GM10248 (cell line): ENCODE measurements around the gene KCND3.

Experiments
- CTCF ChIA-PET: fragments of 300-600 bp; sonication (Branson Sonifier 250); formaldehyde crosslinking; extraction: SDS; loops from one replicate; lab custom pipeline; 2021; ENCODE audit warnings: antibody characterized with exemption; lab: Yijun Ruan, JAX
- POLR2A ChIA-PET: fragments of 350-650 bp; sonication (Branson Sonifier 250); formaldehyde crosslinking; extraction: SDS; loops from one replicate; lab custom pipeline; 2020; ENCODE audit warnings: antibody characterized with exemption; lab: Yijun Ruan, JAX
- DNase-seq: peaks from one replicate; pipeline ENCODE4 v3.0.0; 2012; ENCODE audit errors: extremely low spot score
- TF ChIP-seq, protein P1 (sequence below): IDR thresholded peaks from 2 replicates; pipeline ENCODE4 v1.5.1; 2012; ENCODE audit warnings: mild to moderate bottlenecking, low read depth; ENCODE audit errors: extremely low read depth, missing control alignments, control extremely low read depth

The KCND3 gene

DNA sequence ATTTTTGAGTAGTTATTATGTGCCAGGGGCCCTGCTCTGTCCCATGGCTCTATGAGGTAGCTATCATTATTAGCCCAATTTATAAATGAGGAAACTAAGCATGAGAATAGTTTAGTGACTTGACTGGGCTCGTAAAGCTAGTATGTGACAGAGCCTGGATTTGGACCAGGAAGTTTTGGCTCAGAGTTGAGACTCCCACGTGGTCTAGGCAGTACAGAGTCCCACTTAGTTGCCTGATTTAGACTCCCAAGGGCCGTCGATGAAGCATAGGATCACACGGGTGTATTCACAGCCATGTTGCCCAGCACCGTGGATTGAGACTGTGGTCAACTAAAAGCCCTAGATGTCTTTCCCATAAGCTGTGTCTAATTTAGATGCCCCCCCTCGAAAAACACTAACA lies 152.1 kb downstream of the KCND3 start:
- TF ChIP-seq, protein P1, sequence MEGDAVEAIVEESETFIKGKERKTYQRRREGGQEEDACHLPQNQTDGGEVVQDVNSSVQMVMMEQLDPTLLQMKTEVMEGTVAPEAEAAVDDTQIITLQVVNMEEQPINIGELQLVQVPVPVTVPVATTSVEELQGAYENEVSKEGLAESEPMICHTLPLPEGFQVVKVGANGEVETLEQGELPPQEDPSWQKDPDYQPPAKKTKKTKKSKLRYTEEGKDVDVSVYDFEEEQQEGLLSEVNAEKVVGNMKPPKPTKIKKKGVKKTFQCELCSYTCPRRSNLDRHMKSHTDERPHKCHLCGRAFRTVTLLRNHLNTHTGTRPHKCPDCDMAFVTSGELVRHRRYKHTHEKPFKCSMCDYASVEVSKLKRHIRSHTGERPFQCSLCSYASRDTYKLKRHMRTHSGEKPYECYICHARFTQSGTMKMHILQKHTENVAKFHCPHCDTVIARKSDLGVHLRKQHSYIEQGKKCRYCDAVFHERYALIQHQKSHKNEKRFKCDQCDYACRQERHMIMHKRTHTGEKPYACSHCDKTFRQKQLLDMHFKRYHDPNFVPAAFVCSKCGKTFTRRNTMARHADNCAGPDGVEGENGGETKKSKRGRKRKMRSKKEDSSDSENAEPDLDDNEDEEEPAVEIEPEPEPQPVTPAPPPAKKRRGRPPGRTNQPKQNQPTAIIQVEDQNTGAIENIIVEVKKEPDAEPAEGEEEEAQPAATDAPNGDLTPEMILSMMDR = no peak
- ChIA-PET POLR2A (no interaction called here), CTCF (interaction anchor here (1.7 kb wide), 1 partner anchor 10 kb away, joined by 4 read pairs; no protein-coding TSS in a partner anchor)
- no peak for DNase-seq

DNA sequence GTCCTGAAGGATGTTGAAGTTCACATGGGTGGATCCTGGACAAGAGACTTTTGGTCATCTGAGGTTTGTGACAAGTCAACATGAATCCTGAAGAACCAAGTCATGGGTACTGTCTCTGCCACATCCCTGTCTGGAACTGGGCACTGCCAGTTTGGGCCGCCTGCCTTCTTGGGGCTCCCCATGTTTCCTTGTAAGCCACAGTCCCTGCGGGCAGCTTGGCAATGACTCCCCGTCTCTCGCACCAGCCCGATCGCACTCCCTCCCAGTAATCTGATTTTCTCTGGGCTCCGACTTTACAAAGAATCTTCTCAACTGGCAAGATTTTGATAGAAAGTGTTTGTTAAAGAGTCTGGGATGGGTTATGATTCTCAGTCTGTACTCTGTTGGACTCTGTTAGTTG lies 153.4 kb downstream of the KCND3 start:
- TF ChIP-seq, protein P1 = no peak
- no peak for DNase-seq
- ChIA-PET POLR2A (no interaction called here), CTCF (no interaction called here)

DNA sequence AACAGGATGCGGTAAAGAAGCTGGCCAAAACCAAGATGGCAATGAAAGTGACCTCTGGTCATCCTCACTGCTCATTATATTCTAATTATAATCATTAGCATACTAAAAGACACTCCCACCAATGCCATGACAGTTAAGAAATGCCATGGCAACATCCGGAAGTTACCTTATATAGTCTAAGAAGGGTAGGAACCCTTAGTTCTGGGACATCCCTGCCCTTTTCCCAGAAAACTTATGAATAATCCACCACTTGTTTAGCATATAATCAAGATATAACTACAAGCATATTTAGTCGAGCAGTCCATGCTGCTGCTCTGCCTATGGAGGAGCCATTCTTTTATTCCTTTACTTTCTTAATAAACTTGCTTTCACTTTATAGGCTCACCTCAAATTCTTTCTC lies 154.0 kb downstream of the KCND3 start:
- TF ChIP-seq, protein P1 = no peak
- DNase-seq = no peak
- ChIA-PET CTCF (interaction anchor here (1.4 kb wide), 1 partner anchor 25 kb away, joined by 3 read pairs; no protein-coding TSS in a partner anchor), POLR2A (no interaction called here)

DNA sequence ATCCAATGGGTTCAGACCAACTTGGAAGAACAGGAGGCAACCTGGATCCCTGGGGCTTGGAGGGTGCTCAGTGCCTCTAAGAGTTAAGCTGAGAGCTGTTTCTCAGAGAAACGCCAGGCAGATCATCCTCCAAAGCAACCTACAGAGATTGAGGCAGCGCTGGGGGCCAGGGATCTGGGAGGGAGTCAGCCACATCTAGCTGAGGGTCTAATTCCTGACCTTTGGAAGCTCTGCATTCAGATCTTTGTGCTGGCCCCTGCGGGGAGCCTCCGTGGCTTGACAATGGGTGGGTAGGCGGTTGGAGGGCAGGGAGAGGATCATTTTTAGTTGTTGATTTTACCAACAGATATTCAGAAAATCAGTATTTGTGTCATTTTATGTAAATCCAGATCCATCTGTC lies 154.5 kb downstream of the KCND3 start:
- ChIA-PET CTCF (interaction anchor here (1.3 to 1.4 kb wide), 2 partner anchors 22 to 26 kb away, joined by 3 read pairs; no protein-coding TSS in a partner anchor), POLR2A (no interaction called here)
- TF ChIP-seq, protein P1 = no peak
- no peak for DNase-seq

DNA sequence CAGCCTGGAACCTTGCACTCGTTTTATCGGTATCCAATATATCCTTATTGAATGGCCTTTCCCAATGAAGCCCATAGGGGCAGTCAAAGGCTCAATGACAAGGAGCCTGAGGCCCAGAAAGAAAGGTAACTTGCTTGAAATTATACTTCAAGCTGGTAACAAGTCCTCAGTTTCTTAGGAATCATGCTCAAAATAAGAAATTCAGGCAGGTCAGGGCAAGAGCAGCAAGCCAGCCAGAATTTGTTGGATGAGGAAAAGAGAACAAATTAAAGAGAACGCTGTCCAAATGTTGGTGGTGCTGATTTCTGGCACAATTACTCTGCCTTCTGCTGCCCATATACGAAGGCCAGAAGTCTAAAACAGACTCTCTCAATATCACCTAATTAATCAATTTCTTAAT lies 156.1 kb downstream of the KCND3 start:
- DNase-seq = no peak
- ChIA-PET POLR2A (no interaction called here), CTCF (interaction anchor here (1.3 kb wide), 1 partner anchor 20 kb away, joined by 3 read pairs; no protein-coding TSS in a partner anchor)
- TF ChIP-seq, protein P1 = no peak

DNA sequence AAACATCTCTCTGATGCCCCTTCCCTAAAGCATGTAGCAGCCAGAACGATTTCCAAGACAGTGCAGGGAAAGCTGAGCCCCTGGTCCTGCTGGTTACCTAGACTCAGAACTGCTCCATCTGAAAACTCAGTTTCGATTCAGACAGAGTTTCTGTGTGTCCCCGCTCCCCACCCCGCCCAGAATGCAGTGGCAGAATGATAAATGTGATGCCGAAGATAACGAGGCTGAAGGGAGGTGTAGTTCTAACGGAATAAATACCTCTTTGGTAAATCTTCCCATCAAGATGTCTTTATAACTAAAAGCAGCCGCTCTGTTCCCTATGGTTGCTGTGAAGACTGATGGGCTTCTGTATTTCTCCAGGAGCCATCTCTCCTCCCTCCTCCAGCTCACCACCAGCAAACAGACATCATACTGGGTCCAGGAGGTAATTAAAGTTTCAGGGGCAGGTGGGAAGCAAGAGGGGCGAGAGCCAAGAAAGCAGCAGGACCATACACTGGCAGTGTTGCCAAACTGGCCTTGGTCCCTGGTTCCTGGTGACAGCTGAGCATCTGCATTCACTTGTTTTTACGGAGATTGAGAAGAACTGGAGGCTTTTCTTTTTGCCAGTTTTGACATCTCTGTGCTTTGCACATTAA lies 156.8 kb downstream of the KCND3 start:
- CTCF ChIA-PET = no interaction called here
- TF ChIP-seq, protein P1 = no peak
- POLR2A ChIA-PET = no interaction called here
- no peak for DNase-seq
